HG03103 (cell line): ENCODE measurements around the gene INPP5E.

Experiments used
- ATAC-seq: cut with Tn5 transposase; IDR thresholded peaks from one replicate; pipeline ENCODE4 v1.9.1; 2021; ENCODE audit warnings: low read depth; ENCODE audit not compliant: unreplicated experiment

The INPP5E gene

GRCh38 chr9:136391737-136392537, 47.7 kb downstream of the INPP5E start:
- no peak for ATAC-seq

- ATAC-seq: no peak
Measured at GRCh38 chr9:136389396-136389795, 50.2 kb downstream of the INPP5E start.

GRCh38 chr9:136387217-136387616, 52.4 kb downstream of the INPP5E start:
- no peak for ATAC-seq

- ATAC-seq: no peak
Measured at GRCh38 chr9:136386018-136386417, 53.6 kb downstream of the INPP5E start.

- no peak for ATAC-seq
Measured at GRCh38 chr9:136385015-136385414, 54.6 kb downstream of the INPP5E start.

- ATAC-seq: no peak
Measured at GRCh38 chr9:136383436-136383835, 56.2 kb downstream of the INPP5E start.

- no peak for ATAC-seq
Measured at GRCh38 chr9:136381966-136382513, 57.6 kb downstream of the INPP5E start.

GRCh38 chr9:136381311-136381710, 58.3 kb downstream of the INPP5E start:
- no peak for ATAC-seq

- ATAC-seq: no peak
Measured at GRCh38 chr9:136380381-136380780, 59.3 kb downstream of the INPP5E start.

GRCh38 chr9:136379891-136380290, 59.8 kb downstream of the INPP5E start:
- no peak for ATAC-seq

- ATAC-seq: no peak
Measured at GRCh38 chr9:136379401-136379800, 60.2 kb downstream of the INPP5E start.

- ATAC-seq: no peak
Measured at GRCh38 chr9:136379003-136379287, 60.7 kb downstream of the INPP5E start.
